ENCODE measurements around the gene SLC22A25.
"Not testable (repeated sequence)": the region's sequence is repeated elsewhere in the genome, so short reads cannot be mapped to it uniquely, and the experiment has no call there.

The SLC22A25 gene

GRCh38 chr11:63243533-63243932, at the start of gene SLC22A25:
Gene SLC22A25, minus strand, starts transcription at chr11:63243599. Its CDS starts 13,947 bp downstream, at chr11:63229652.
- DNase-seq: no peak

GRCh38 chr11:63290285-63290684, 46.9 kb upstream of the SLC22A25 start:
- DNase-seq: no peak

- DNase-seq: no peak
Observed at GRCh38 chr11:63289658-63290057, 46.3 kb upstream of the SLC22A25 start.

- DNase-seq: no peak
Observed at GRCh38 chr11:63282579-63282978, 39.2 kb upstream of the SLC22A25 start.

GRCh38 chr11:63280920-63281319, 37.5 kb upstream of the SLC22A25 start:
- DNase-seq: no peak

GRCh38 chr11:63277345-63277943, 34.0 kb upstream of the SLC22A25 start:
- peak; percentile 24 for DNase-seq

- DNase-seq: no peak
Observed at GRCh38 chr11:63274776-63275175, 31.4 kb upstream of the SLC22A25 start.

- DNase-seq: no peak
Observed at GRCh38 chr11:63273685-63274084, 30.3 kb upstream of the SLC22A25 start.

- DNase-seq: no peak
Observed at GRCh38 chr11:63262547-63262946, 19.1 kb upstream of the SLC22A25 start.

GRCh38 chr11:63251312-63251711, 7.9 kb upstream of the SLC22A25 start:
- no peak for DNase-seq

GRCh38 chr11:63250162-63251050, 7.0 kb upstream of the SLC22A25 start:
- DNase-seq: no peak

GRCh38 chr11:63248966-63249365, 5.6 kb upstream of the SLC22A25 start:
- DNase-seq: no peak

GRCh38 chr11:63247237-63248002, 4.0 kb upstream of the SLC22A25 start:
- DNase-seq: not testable (repeated sequence)

- no peak for DNase-seq
Observed at GRCh38 chr11:63246045-63246444, 2.6 kb upstream of the SLC22A25 start.

GRCh38 chr11:63244862-63245261, 1.5 kb upstream of the SLC22A25 start:
- no peak for DNase-seq

- DNase-seq: no peak
Observed at GRCh38 chr11:63242089-63242781, 1.2 kb downstream of the SLC22A25 start.

GRCh38 chr11:63240791-63241379, 2.5 kb downstream of the SLC22A25 start:
- DNase-seq: no peak

- DNase-seq: no peak
Observed at GRCh38 chr11:63240098-63240497, 3.3 kb downstream of the SLC22A25 start.

- no peak for DNase-seq
Observed at GRCh38 chr11:63239254-63239653, 4.1 kb downstream of the SLC22A25 start.

GRCh38 chr11:63237413-63237812, 6.0 kb downstream of the SLC22A25 start:
- no peak for DNase-seq

- not testable (repeated sequence) for DNase-seq
Observed at GRCh38 chr11:63235471-63236461, 7.6 kb downstream of the SLC22A25 start.
